IMR-90 (cell line): ENCODE results near the gene OR2T33. TPM values are rescaled to one million over a fixed set of nuclear protein-coding genes. Genes with fewer than 3 reads are reported as not detected.
"Not testable (repeated sequence)": the region's sequence is repeated elsewhere in the genome, so short reads cannot be mapped to it uniquely, and the experiment has no call there.

Experiments
- ATAC-seq: fragments of 200-7000 bp; cut with Tn5 transposase; 2 replicates; pipeline ENCODE4 v1.9.1; 2020; ENCODE audit warnings: low read depth, mild to moderate bottlenecking, moderate library complexity
- BruUV-seq: library from RNA; stranded (reverse); fragments of 400-500 nt; replicated peaks from 2 replicates; lab custom pipeline; 2021; lab: Mats Ljungman, UMichigan
- CTCF ChIA-PET: fragments of 300-600 bp; formaldehyde crosslinking; extraction: SDS; loops from one replicate; lab custom pipeline; 2021; ENCODE audit warnings: antibody characterized with exemption; lab: Yijun Ruan, JAX
- POLR2A ChIA-PET: fragments of 300-600 bp; sonication (Branson Sonifier 250); formaldehyde crosslinking; loops from one replicate; lab custom pipeline; 2022; ENCODE audit warnings: antibody characterized with exemption; ENCODE audit not compliant: unreplicated experiment; lab: Charles Lee
- DNase-seq: peaks from one replicate; pipeline ENCODE4 v3.0.0; 2013
- H2AFZ ChIP-seq: replicated peaks from 2 replicates; pipeline ENCODE3; 2013; ENCODE audit warnings: low read length, mild to moderate bottlenecking; ENCODE audit not compliant: poor library complexity
- H2AK5ac ChIP-seq: 2 replicates; pipeline ENCODE4 v1.6.1; 2013; ENCODE audit warnings: low read depth, low read length, inconsistent platforms
- H2AK9ac ChIP-seq: replicated peaks from 2 replicates; pipeline ENCODE3; 2013; ENCODE audit warnings: mild to moderate bottlenecking, low read depth, low read length, moderate library complexity; ENCODE audit not compliant: poor library complexity
- H2BK120ac ChIP-seq: 2 replicates; pipeline ENCODE4 v1.6.1; 2013; ENCODE audit warnings: low read depth, low read length, inconsistent platforms
- H2BK15ac ChIP-seq: 3 replicates; pipeline ENCODE4 v1.6.1; 2013; ENCODE audit warnings: low read depth, low read length, inconsistent platforms
- H2BK20ac ChIP-seq: 2 replicates; pipeline ENCODE4 v1.6.1; 2013; ENCODE audit warnings: low read depth, mild to moderate bottlenecking, inconsistent platforms, low read length, moderate library complexity
- H2BK5ac ChIP-seq: 2 replicates; pipeline ENCODE4 v1.6.1; 2013; ENCODE audit warnings: mild to moderate bottlenecking, low read depth, low read length, inconsistent platforms; ENCODE audit not compliant: poor library complexity, severe bottlenecking
- H3K14ac ChIP-seq: replicated peaks from 2 replicates; pipeline ENCODE4 v1.6.1; 2013; ENCODE audit warnings: low read depth, low read length, inconsistent platforms
- H3K18ac ChIP-seq: 2 replicates; pipeline ENCODE4 v1.6.1; 2013; ENCODE audit warnings: low read depth, low read length, control low read depth
- H3K23ac ChIP-seq: 2 replicates; pipeline ENCODE4 v1.6.1; 2013; ENCODE audit warnings: low read depth, low read length, inconsistent platforms
- H3K27ac ChIP-seq: 2 replicates; pipeline ENCODE4 v1.5.1; 2013; ENCODE audit warnings: mild to moderate bottlenecking, control low read depth, low read length; ENCODE audit not compliant: insufficient read depth
- H3K27me3 ChIP-seq: 2 replicates; pipeline ENCODE4 v1.6.1; 2013; ENCODE audit warnings: low read length; ENCODE audit not compliant: control insufficient read depth, insufficient read depth
- H3K36me3 ChIP-seq: 2 replicates; pipeline ENCODE4 v1.6.1; 2013; ENCODE audit warnings: low read length, mixed read lengths; ENCODE audit not compliant: control insufficient read depth, insufficient read depth
- H3K4ac ChIP-seq: 2 replicates; pipeline ENCODE4 v1.6.1; 2013; ENCODE audit warnings: low read depth, low read length, inconsistent platforms
- H3K4me1 ChIP-seq: 2 replicates; pipeline ENCODE4 v1.6.1; 2013; ENCODE audit warnings: low read length, mixed read lengths; ENCODE audit not compliant: control insufficient read depth, insufficient read depth
- H3K4me2 ChIP-seq: 2 replicates; pipeline ENCODE4 v1.6.1; 2013; ENCODE audit warnings: low read depth, mild to moderate bottlenecking, control low read depth, low read length, moderate library complexity
- H3K4me3 ChIP-seq: 2 replicates; pipeline ENCODE4 v1.5.1; 2013; ENCODE audit warnings: low read depth, mild to moderate bottlenecking, control low read depth, low read length, moderate library complexity; ENCODE audit not compliant: insufficient read depth
- H3K56ac ChIP-seq: 2 replicates; pipeline ENCODE4 v1.6.1; 2013; ENCODE audit warnings: low read length, inconsistent platforms; ENCODE audit not compliant: insufficient read depth; ENCODE audit errors: extremely low read depth
- H3K79me1 ChIP-seq, 2 experiments: 2 replicates each; pipeline ENCODE4 v1.6.1; 2013; ENCODE audit warnings: low read length in 2 of 2, inconsistent platforms in 1 of 2, low read depth in 1 of 2
- H3K9ac ChIP-seq: 2 replicates; pipeline ENCODE4 v1.6.1; 2013; ENCODE audit warnings: low read depth, low read length, control low read depth
- H3K9me1 ChIP-seq: 2 replicates; pipeline ENCODE4 v1.6.1; 2013; ENCODE audit warnings: low read length, inconsistent platforms; ENCODE audit not compliant: insufficient read depth
- H3K9me3 ChIP-seq: 2 replicates; pipeline ENCODE4 v1.6.1; 2013; ENCODE audit warnings: low read length; ENCODE audit not compliant: control insufficient read depth, insufficient read depth
- H4K20me1 ChIP-seq: 2 replicates; pipeline ENCODE4 v1.6.1; 2013; ENCODE audit warnings: low read length, inconsistent platforms; ENCODE audit not compliant: insufficient read depth
- H4K5ac ChIP-seq: 2 replicates; pipeline ENCODE4 v1.6.1; 2013; ENCODE audit warnings: mild to moderate bottlenecking, low read depth, low read length, control low read depth
- H4K8ac ChIP-seq, 2 experiments: 2 replicates each; pipeline ENCODE4 v1.6.1; 2013; ENCODE audit warnings: low read depth in 2 of 2, low read length in 2 of 2, control low read depth in 1 of 2, inconsistent platforms in 1 of 2
- H4K91ac ChIP-seq: 2 replicates; pipeline ENCODE4 v1.6.1; 2013; ENCODE audit warnings: low read depth, low read length, inconsistent platforms; ENCODE audit not compliant: insufficient read depth
- WGBS, 2 experiments: methylation state at CpG; one replicate each; pipeline versions ENCODE4 v1.1.5 to v1.1.7; 2013; ENCODE audit warnings: missing lambda C conversion rate in 2 of 2; ENCODE audit not compliant: insufficient read length in 1 of 2; ENCODE audit errors: extremely low coverage in 2 of 2; 5-methylcytosine and 5-hydroxymethylcytosine counted together
- dilution Hi-C: fragments of 300-500 bp; cut with HindIII; formaldehyde crosslinking; loops from one replicate; pipeline ENCODE4 v1.14.3; 2018; ENCODE audit warnings: low sequenced_read_pairs; ENCODE audit not compliant: unreplicated experiment
- in situ Hi-C: fragments of 300-500 bp; cut with MboI; formaldehyde crosslinking; loops from 3 replicates; pipeline ENCODE4 v1.14.3; 2019; ENCODE audit warnings: low sequenced_read_pairs, inconsistent platforms, mixed read lengths
- intact Hi-C: fragments of 100-400 bp; cut with micrococcal nuclease; formaldehyde crosslinking; loops from 2 replicates; pipeline ENCODE4 v1.10.0; 2022
- polyA plus RNA-seq, 3 experiments: library from polyadenylated mRNA; depleted of rRNA; stranded (reverse); fragments of >200 nt; gene quantifications; 2 replicates each; pipeline ENCODE4 v1.2.3, GENCODE V29; 2012; ENCODE audit warnings: low replicate concordance in 1 of 3
- total RNA-seq: library from RNA; depleted of rRNA; stranded (reverse); fragments of >200 nt; gene quantifications from 2 replicates; pipeline ENCODE4 v1.2.3, GENCODE V29; 2012

Gene OR2T33
- total and polyA plus RNA-seq, 2 of the 4 experiments (the other 2 are of a cell fraction) = not detected

- H3K4me3 ChIP-seq, intact Hi-C loops, H2BK15ac ChIP-seq, H4K91ac ChIP-seq, H3K4me1 ChIP-seq, H3K4me2 ChIP-seq, H2BK120ac ChIP-seq, H3K27ac ChIP-seq, CTCF ChIA-PET, H3K56ac ChIP-seq, H4K8ac ChIP-seq, DNase-seq, H2BK20ac ChIP-seq, H2BK5ac ChIP-seq, H4K5ac ChIP-seq, H3K18ac ChIP-seq, POLR2A ChIA-PET, H3K9me3 ChIP-seq, H3K23ac ChIP-seq, H3K9me1 ChIP-seq, H3K79me1 ChIP-seq, H2AK5ac ChIP-seq, H3K36me3 ChIP-seq, BruUV-seq, H4K20me1 ChIP-seq, H3K4ac ChIP-seq, H3K27me3 ChIP-seq, H2AK9ac ChIP-seq, H3K14ac ChIP-seq, H2AFZ ChIP-seq, H3K9ac ChIP-seq, dilution Hi-C loops, ATAC-seq, in situ Hi-C loops: not testable (repeated sequence)
- WGBS, 2 experiments = no CpG with 5 or more reads among the region's 1 CpG
These were observed 18.5 kb downstream of the OR2T33 start for GRCh38 chr1:248259309-248259708.
